GM23338 (cell line): Measurements from ENCODE around the gene SMIM13. TPM values are rescaled to one million over a fixed set of nuclear protein-coding genes. Genes with fewer than 3 reads are reported as not detected.
A peak's percentile ranks its signal among the peaks of the same experiment; 100 is the strongest.
"Not testable (repeated sequence)": the region's sequence is repeated elsewhere in the genome, so short reads cannot be mapped to it uniquely, and the experiment has no call there.

Experiments used
- ATAC-seq: fragments of 200-7000 bp; cut with Tn5 transposase; 3 replicates; pipeline ENCODE4 v1.9.1; 2020
- DNase-seq: peaks from one replicate; pipeline ENCODE4 v3.0.0-alpha.2; 2015; ENCODE audit warnings: low spot score
- H2AFZ ChIP-seq: fragments of 200-600 bp; sonication (generic); 2 replicates; pipeline ENCODE4 v1.8.0; 2016; ENCODE audit warnings: antibody characterized with exemption, mild to moderate bottlenecking, moderate library complexity
- H3F3A ChIP-seq: fragments of 200-600 bp; sonication (generic); replicated peaks from 2 replicates; pipeline ENCODE4 v1.8.0; 2017; ENCODE audit warnings: antibody characterized with exemption, mixed run types, low read depth
- H3K27ac ChIP-seq: fragments of 200-600 bp; sonication (generic); 2 replicates; pipeline ENCODE4 v1.6.1; 2016; ENCODE audit warnings: low read depth
- H3K27me3 ChIP-seq: fragments of 200-600 bp; sonication (generic); 2 replicates; pipeline ENCODE4 v1.8.0; 2016; ENCODE audit warnings: mild to moderate bottlenecking, mixed run types, moderate library complexity; ENCODE audit not compliant: insufficient read depth
- H3K36me3 ChIP-seq: fragments of 200-600 bp; sonication (generic); 2 replicates; pipeline ENCODE4 v1.8.0; 2016; ENCODE audit warnings: mild to moderate bottlenecking; ENCODE audit not compliant: insufficient read depth
- H3K4me1 ChIP-seq: fragments of 200-600 bp; sonication (generic); 2 replicates; pipeline ENCODE4 v1.8.0; 2016; ENCODE audit warnings: mild to moderate bottlenecking, moderate library complexity; ENCODE audit not compliant: insufficient read depth
- H3K4me2 ChIP-seq: fragments of 200-600 bp; sonication (generic); 2 replicates; pipeline ENCODE4 v1.7.1; 2017; ENCODE audit warnings: mixed run types
- H3K4me3 ChIP-seq: fragments of 200-600 bp; sonication (generic); 2 replicates; pipeline ENCODE4 v1.6.1; 2016; ENCODE audit warnings: mixed run types
- H3K79me2 ChIP-seq: fragments of 200-600 bp; sonication (generic); replicated peaks from 2 replicates; pipeline ENCODE4 v1.8.0; 2017; ENCODE audit warnings: mild to moderate bottlenecking; ENCODE audit not compliant: insufficient read depth
- H3K9me2 ChIP-seq: fragments of 200-600 bp; sonication (generic); 2 replicates; pipeline ENCODE4 v1.8.0; 2017; ENCODE audit not compliant: insufficient read depth
- H4K20me1 ChIP-seq: fragments of 200-600 bp; sonication (generic); replicated peaks from 2 replicates; pipeline ENCODE4 v1.8.0; 2017; ENCODE audit warnings: mild to moderate bottlenecking; ENCODE audit not compliant: insufficient read depth
- H3K27ac Mint-ChIP-seq: 2 replicates; pipeline ENCODE4 v1.8.0; 2020; ENCODE audit warnings: inconsistent platforms, mild to moderate bottlenecking, moderate library complexity, mixed read lengths
- H3K27me3 Mint-ChIP-seq: 3 replicates; pipeline ENCODE4 v1.8.0; 2022; ENCODE audit warnings: low read depth, mild to moderate bottlenecking, moderate library complexity, mixed read lengths, inconsistent platforms; ENCODE audit not compliant: insufficient read depth, poor library complexity
- H3K36me3 Mint-ChIP-seq: 3 replicates; pipeline ENCODE4 v1.8.0; 2021; ENCODE audit warnings: low read depth, mild to moderate bottlenecking, inconsistent platforms, moderate library complexity, mixed read lengths
- H3K4me1 Mint-ChIP-seq: 3 replicates; pipeline ENCODE4 v1.8.0; 2020; ENCODE audit warnings: mild to moderate bottlenecking, inconsistent platforms, mixed read lengths
- H3K4me3 Mint-ChIP-seq: 3 replicates; pipeline ENCODE4 v1.8.0; 2021; ENCODE audit warnings: moderate library complexity, mild to moderate bottlenecking, inconsistent platforms, mixed read lengths
- H3K9me3 Mint-ChIP-seq: 3 replicates; pipeline ENCODE4 v1.8.0; 2020; ENCODE audit warnings: moderate library complexity, mild to moderate bottlenecking, inconsistent platforms, mixed read lengths
- CREB1 ChIP-seq: fragments of 250-450 bp; sonication (Bioruptor Pico); IDR thresholded peaks from 2 replicates; pipeline ENCODE4 v1.5.0; 2020; ENCODE audit warnings: low read depth, mild to moderate bottlenecking, moderate library complexity
- CTCF ChIP-seq, 2 experiments: fragments of 200-600 bp in 1 of 2; sonication (generic) in 1 of 2; conservative IDR thresholded peaks; 2 replicates each; pipeline versions ENCODE4 v1.5.1 to v1.6.1; 2016 to 2017; ENCODE audit warnings: antibody characterized with exemption in 2 of 2, low read depth in 2 of 2, mild to moderate bottlenecking in 2 of 2, moderate library complexity in 1 of 2
- JUNB ChIP-seq: IDR thresholded peaks from one replicate; pipeline ENCODE4 v1.6.1; 2016; ENCODE audit warnings: antibody characterized with exemption; ENCODE audit not compliant: unreplicated experiment
- POLR2AphosphoS5 ChIP-seq: IDR thresholded peaks from 2 replicates; pipeline ENCODE4 v1.6.1; 2016; ENCODE audit warnings: antibody characterized with exemption, low read depth
- ZNF114 ChIP-seq: fragments of 250-450 bp; sonication (Bioruptor Pico); IDR thresholded peaks from 2 replicates; pipeline ENCODE4 v1.5.0; 2020; ENCODE audit warnings: mild to moderate bottlenecking, moderate library complexity
- ZNF331 ChIP-seq: fragments of 250-450 bp; sonication (Bioruptor Pico); IDR thresholded peaks from 2 replicates; pipeline ENCODE4 v1.5.0; 2020; ENCODE audit warnings: low read depth, mild to moderate bottlenecking, moderate library complexity
- polyA plus RNA-seq: library from polyadenylated mRNA; unstranded; fragments of >200 nt; fragmentation: Nextera tagmentation; extraction: Ambion mirVana; gene quantifications from 2 replicates; pipeline ENCODE4 v1.2.1, GENCODE V29; 2016
- total RNA-seq: library from RNA; depleted of rRNA; stranded (reverse); fragments of >200 nt; shearing (Covaris generic); gene quantifications from 2 replicates; pipeline ENCODE4 v1.2.3, GENCODE V29; 2014
- TF ChIP-seq, protein P1 (sequence below): IDR thresholded peaks from one replicate; pipeline ENCODE4 v1.6.1; 2018; ENCODE audit warnings: antibody characterized with exemption; ENCODE audit not compliant: unreplicated experiment

The SMIM13 gene
- total and polyA plus RNA-seq, 2 experiments from 2014 or later: 7.2 to 12.7 TPM

DNA sequence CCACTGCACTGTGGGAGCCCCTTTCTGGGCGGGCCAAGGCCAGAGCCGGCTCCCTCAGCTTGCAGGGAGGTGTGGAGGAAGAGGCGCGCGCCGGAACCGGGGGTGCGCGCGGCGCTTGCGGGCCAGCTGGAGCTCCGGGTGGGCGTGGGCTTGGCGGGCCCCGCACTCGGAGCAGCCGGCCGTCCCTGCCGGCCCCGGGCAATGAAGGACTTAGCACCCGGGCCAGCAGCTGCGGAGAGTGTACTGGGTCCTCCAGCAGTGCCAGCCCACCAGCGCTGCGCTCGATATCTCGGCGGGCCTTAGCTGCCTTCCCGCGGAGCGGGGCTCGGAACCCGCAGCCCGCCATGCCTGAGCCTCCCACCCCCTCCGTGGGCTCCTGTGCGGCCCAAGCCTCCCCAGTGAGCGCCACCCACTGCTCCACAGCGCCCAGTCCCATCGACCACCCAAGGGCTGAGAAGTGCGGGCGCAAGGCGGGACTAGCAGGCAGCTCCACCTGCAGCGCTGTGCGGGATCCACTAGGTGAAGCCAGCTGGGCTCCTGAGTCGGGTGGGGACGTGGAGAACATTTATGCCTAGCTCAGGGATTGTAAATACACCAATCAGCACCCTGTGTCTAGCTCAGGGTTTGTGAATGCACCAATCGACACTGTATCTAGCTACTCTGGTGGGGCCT lies 6.4 kb upstream of the SMIM13 start:
- not testable (repeated sequence) for H3K27me3 Mint-ChIP-seq, ATAC-seq, H3K4me1 Mint-ChIP-seq, H3K9me3 Mint-ChIP-seq, H3K27ac ChIP-seq, H3K9me2 ChIP-seq, H3K79me2 ChIP-seq, H4K20me1 ChIP-seq, H3K36me3 ChIP-seq, H3K4me1 ChIP-seq, H3F3A ChIP-seq, H3K4me3 Mint-ChIP-seq, H3K27ac Mint-ChIP-seq, H3K27me3 ChIP-seq, H3K36me3 Mint-ChIP-seq
- Histone ChIP-seq H2AFZ (peak overlapping the region; percentile 89), H3K4me2 (peak overlapping the region; percentile 76), H3K4me3 (peak overlapping the region; percentile 60)
- DNase-seq: peak; percentile 72
- 0 out of 4 replicates have a peak, but pooled peaks have one; percentile 12 to 15 for TF ChIP-seq CTCF (conservative IDR thresholded peaks at IDR 0.05; ENCODE audit: low read depth in 2 of 2)

GRCh38 chr6:11089695-11090094 lies 3.9 kb upstream of the SMIM13 start:
- Mint-ChIP-seq H3K4me1 (peaks cover 7% of the 10 kb centered on the region; the same call in 2 of the 3 replicates), H3K27me3 (peaks cover 3% of the 10 kb centered on the region), H3K36me3 (no peaks in the 10 kb centered on the region), H3K27ac (no peak overlapping the region), H3K4me3 (no peak overlapping the region), H3K9me3 (no peaks in the 10 kb centered on the region)
- no peaks in the 10 kb centered on the region for H4K20me1 ChIP-seq
- H2AFZ ChIP-seq: no peak overlapping the region
- peaks cover 6% of the 10 kb centered on the region for H3K79me2 ChIP-seq
- H3K36me3 ChIP-seq: no peaks in the 10 kb centered on the region
- H3K4me1 ChIP-seq: peaks cover 4% of the 10 kb centered on the region
- ATAC-seq (no peak), DNase-seq (no peak)
- H3K9me2 ChIP-seq: peaks cover 6% of the 10 kb centered on the region
- no peak overlapping the region for H3K4me3 ChIP-seq
- no peak overlapping the region for H3K27ac ChIP-seq
- H3K4me2 ChIP-seq: no peak overlapping the region
- no peak for TF ChIP-seq ZNF114 (CRISPR knock-in tag)
- TF ChIP-seq POLR2AphosphoS5: no peak
- TF ChIP-seq ZNF331 (CRISPR knock-in tag): no peak
- no peak for TF ChIP-seq CREB1
- TF ChIP-seq, protein P1, sequence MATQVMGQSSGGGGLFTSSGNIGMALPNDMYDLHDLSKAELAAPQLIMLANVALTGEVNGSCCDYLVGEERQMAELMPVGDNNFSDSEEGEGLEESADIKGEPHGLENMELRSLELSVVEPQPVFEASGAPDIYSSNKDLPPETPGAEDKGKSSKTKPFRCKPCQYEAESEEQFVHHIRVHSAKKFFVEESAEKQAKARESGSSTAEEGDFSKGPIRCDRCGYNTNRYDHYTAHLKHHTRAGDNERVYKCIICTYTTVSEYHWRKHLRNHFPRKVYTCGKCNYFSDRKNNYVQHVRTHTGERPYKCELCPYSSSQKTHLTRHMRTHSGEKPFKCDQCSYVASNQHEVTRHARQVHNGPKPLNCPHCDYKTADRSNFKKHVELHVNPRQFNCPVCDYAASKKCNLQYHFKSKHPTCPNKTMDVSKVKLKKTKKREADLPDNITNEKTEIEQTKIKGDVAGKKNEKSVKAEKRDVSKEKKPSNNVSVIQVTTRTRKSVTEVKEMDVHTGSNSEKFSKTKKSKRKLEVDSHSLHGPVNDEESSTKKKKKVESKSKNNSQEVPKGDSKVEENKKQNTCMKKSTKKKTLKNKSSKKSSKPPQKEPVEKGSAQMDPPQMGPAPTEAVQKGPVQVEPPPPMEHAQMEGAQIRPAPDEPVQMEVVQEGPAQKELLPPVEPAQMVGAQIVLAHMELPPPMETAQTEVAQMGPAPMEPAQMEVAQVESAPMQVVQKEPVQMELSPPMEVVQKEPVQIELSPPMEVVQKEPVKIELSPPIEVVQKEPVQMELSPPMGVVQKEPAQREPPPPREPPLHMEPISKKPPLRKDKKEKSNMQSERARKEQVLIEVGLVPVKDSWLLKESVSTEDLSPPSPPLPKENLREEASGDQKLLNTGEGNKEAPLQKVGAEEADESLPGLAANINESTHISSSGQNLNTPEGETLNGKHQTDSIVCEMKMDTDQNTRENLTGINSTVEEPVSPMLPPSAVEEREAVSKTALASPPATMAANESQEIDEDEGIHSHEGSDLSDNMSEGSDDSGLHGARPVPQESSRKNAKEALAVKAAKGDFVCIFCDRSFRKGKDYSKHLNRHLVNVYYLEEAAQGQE: no peak
- no peak for TF ChIP-seq JUNB
- no peaks in the 10 kb centered on the region for H3K27me3 ChIP-seq
- no peaks in the 10 kb centered on the region; the same call in 1 of the 2 replicates for H3F3A ChIP-seq

GRCh38 chr6:11091141-11091540 lies 2.5 kb upstream of the SMIM13 start:
- not testable (repeated sequence) for H3K27me3 ChIP-seq, H3F3A ChIP-seq, H3K27ac ChIP-seq, H3K4me3 ChIP-seq, H3K4me2 ChIP-seq, H3K9me2 ChIP-seq, H3K27me3 Mint-ChIP-seq, H3K36me3 Mint-ChIP-seq, H3K9me3 Mint-ChIP-seq, H4K20me1 ChIP-seq, H3K4me3 Mint-ChIP-seq, H3K36me3 ChIP-seq, H2AFZ ChIP-seq, ATAC-seq, DNase-seq, H3K27ac Mint-ChIP-seq
- H3K4me1 ChIP-seq: peaks cover 14% of the 10 kb centered on the region
- H3K4me1 Mint-ChIP-seq: peaks cover 16% of the 10 kb centered on the region
- H3K79me2 ChIP-seq: peaks cover 20% of the 10 kb centered on the region
